Glomerular endothelial cell (primary cell): ENCODE data around the gene P4HA1. TPM values are rescaled to one million over a fixed set of nuclear protein-coding genes. Genes with fewer than 3 reads are reported as not detected.
"Not testable (repeated sequence)": the region's sequence is repeated elsewhere in the genome, so short reads cannot be mapped to it uniquely, and the experiment has no call there.

Source experiments
- DNase-seq: peaks from one replicate; pipeline ENCODE4 v3.0.0-alpha.2; 2011; ENCODE audit warnings: low read depth, low spot score; ENCODE audit errors: extremely low read depth
- total RNA-seq: library from RNA; depleted of rRNA; stranded (reverse); fragments of >200 nt; gene quantifications from 2 replicates; pipeline ENCODE4 v1.2.3, GENCODE V29; 2015

Gene P4HA1
- total RNA-seq, 1 donor from 2014 or later = 82.2 TPM

DNA sequence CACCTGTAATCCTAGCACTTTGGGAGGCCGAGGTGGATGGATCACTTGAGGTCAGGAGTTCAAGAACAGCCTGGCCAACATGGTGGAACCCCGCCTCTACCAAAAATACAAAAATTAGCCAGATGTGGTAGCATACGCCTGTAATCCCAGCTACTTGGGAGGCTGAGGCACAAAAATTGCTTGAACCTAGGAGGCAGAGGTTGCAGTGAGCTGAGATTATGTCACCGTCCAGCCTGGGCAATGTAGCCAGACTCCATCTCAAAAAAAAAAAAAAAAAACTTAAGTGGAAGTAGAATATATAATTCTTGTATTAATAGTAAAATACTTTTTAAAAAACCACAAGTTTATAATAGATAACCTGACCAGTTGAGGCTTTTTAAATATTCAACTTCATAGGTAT lies 112.0 kb downstream of the P4HA1 start:
- DNase-seq = not testable (repeated sequence)

DNA sequence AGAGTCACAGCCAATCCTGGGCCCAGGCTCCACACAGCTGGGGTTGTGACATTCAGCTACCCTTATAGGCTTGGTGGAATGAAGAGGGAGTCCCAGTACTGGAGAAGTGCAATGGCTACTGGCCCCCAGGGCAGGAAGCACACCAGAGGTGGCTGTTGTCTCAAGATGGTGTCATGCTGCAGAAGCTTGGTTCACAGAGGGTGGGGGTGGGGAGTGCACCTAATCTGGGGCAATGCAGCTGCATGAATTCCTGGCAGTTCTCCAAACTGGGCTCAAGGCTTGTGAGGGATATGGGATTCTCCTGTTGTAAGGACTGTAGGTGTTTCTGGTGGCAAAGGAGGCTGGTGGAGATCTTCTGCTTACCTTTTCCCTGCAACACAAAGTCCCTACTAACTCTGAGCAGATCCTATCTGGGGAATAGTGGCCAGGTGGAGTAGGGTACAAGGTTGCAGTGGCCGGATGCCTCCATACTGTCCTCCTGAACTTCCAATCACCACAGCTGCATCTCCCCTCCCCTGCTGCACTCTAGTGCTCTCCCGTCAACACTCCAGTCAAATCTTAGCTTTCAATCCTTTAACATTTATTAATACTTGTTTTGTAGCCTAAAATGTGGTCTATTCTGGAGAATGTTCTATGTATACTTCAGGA lies 114.7 kb downstream of the P4HA1 start:
- DNase-seq = no peak

DNA sequence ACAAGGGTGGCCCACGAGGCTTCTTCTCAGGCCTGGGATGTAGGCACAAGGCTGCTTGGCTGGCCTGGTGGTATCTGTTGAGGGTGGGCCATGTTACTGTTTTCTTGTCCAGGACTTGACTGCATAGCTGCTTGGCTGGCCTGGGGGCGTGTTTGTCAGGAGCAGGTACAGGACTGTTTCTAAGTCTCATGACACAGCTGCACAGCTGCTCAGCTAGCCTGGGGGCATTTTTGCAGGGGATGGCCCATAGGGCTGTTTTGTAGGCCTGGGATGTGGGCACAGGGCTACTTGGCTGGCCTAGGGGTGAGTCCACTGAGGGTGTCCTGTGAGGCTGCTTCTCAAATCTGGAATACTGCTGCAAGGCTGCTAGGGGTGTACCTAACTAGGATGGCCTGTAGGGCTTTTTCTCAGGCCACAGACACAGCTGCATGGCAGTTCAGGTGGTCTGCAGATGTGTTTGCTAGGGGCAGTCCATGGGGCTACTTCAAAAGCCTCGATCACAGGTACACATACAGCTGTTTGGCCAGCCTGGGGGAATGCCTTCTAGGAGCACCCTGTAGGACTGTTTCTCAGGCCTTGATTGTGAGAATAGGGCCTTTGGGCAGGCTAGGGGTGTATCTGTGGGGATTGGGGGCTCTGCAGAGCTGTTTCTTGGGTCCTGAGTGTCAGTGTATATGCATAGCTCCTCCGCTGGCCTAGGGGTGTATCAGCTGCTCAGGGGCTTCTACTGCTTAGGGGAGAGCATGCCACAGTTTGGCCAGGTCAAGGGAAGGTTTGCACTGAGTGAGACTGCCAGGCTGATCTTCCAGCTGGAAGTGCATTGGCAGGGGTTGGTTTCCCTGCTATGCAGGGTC lies 115.4 kb downstream of the P4HA1 start:
- no peak for DNase-seq

DNA sequence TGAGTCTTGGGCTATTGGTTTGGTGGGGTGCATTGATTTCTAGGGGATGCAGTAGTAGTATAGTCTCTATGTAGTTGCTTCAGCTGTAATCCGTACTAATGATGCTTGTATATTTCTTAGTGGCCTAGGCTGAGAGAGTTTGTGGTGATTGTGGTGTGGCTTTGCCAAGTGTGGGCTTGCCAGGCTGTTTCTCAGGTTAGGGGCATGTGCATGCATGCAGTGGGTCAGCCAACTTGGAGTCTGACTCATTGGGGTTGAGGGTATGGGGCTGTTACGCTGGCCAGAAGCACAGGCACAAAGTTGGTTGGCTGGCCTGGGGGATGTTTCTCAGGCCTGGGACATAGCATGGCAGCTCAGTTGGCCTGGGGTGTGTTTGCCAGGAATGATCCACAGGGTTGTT lies 116.3 kb downstream of the P4HA1 start:
- DNase-seq = no peak

DNA sequence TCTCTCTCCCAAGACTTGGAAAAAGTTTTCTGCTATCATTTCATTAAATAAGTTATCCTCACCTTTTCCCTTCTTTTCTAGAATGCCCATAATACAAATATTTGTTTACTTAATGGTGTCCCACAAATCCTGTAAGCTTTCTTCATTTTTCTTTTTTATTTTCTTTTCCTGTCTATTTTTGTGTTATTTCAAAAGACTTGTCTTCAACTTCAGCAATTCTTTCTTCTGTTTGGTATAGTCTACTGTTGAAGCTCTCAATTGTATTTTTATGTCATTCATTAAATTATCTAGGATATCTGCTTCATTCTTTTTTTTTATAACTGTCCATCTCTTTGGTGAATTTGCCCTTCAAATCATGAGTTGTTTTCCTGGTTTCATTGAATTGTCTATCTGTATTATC lies 117.0 kb downstream of the P4HA1 start:
- no peak for DNase-seq

DNA sequence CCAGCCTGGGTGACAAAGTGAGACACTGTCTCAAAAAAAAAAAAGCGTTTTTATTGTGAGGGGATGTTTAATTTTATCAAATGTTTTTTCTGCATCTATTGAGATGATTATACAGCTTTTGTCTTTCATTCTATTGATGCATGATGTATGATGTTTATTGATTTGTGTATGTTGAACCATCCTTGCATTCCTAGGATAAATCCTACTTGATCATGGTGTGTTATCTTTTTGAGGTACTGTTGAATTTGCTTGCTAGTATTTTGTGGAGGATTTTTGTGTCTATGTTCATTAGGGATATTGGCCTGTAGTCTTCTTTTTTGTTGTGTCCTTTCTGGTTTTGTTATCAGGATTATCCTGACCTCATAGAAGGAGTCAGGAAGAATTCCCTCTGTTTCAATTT lies 119.8 kb downstream of the P4HA1 start:
- DNase-seq = no peak

Other genes starting within 250 kb of the P4HA1 start
- gene OIT3, start 203.1 kb downstream of the P4HA1 start, total RNA-seq = 0.19 TPM in 1 of 2 replicates, not detected in the other
- not detected in 2 replicates for gene PLA2G12B, start 142.1 kb downstream of the P4HA1 start, total RNA-seq
- gene NUDT13, start 13.6 kb upstream of the P4HA1 start, total RNA-seq = 0.97 and 0.99 TPM in 2 replicates
- gene ECD, start 71.1 kb upstream of the P4HA1 start, total RNA-seq = 38.4 and 41.2 TPM in 2 replicates
- gene FAM149B1, start 71.3 kb upstream of the P4HA1 start, total RNA-seq = 15.0 and 16.5 TPM in 2 replicates
- gene DNAJC9, start 150.4 kb upstream of the P4HA1 start, total RNA-seq = 19.3 and 26.1 TPM in 2 replicates
- gene MRPS16, start 155.8 kb upstream of the P4HA1 start, total RNA-seq = 46.3 and 48.6 TPM in 2 replicates